GM23338 (cell line): ENCODE results near the gene AEBP2. TPM values are rescaled to one million over a fixed set of nuclear protein-coding genes. Genes with fewer than 3 reads are reported as not detected.

Experiments
- ATAC-seq: fragments of 200-7000 bp; cut with Tn5 transposase; 3 replicates; pipeline ENCODE4 v1.9.1; 2020
- DNase-seq: peaks from one replicate; pipeline ENCODE4 v3.0.0-alpha.2; 2015; ENCODE audit warnings: low spot score
- H2AFZ ChIP-seq: fragments of 200-600 bp; sonication (generic); 2 replicates; pipeline ENCODE4 v1.8.0; 2016; ENCODE audit warnings: antibody characterized with exemption, mild to moderate bottlenecking, moderate library complexity
- H3F3A ChIP-seq: fragments of 200-600 bp; sonication (generic); replicated peaks from 2 replicates; pipeline ENCODE4 v1.8.0; 2017; ENCODE audit warnings: antibody characterized with exemption, mixed run types, low read depth
- H3K27ac ChIP-seq: fragments of 200-600 bp; sonication (generic); 2 replicates; pipeline ENCODE4 v1.6.1; 2016; ENCODE audit warnings: low read depth
- H3K27me3 ChIP-seq: fragments of 200-600 bp; sonication (generic); 2 replicates; pipeline ENCODE4 v1.8.0; 2016; ENCODE audit warnings: mild to moderate bottlenecking, mixed run types, moderate library complexity; ENCODE audit not compliant: insufficient read depth
- H3K36me3 ChIP-seq: fragments of 200-600 bp; sonication (generic); 2 replicates; pipeline ENCODE4 v1.8.0; 2016; ENCODE audit warnings: mild to moderate bottlenecking; ENCODE audit not compliant: insufficient read depth
- H3K4me1 ChIP-seq: fragments of 200-600 bp; sonication (generic); 2 replicates; pipeline ENCODE4 v1.8.0; 2016; ENCODE audit warnings: mild to moderate bottlenecking, moderate library complexity; ENCODE audit not compliant: insufficient read depth
- H3K4me2 ChIP-seq: fragments of 200-600 bp; sonication (generic); 2 replicates; pipeline ENCODE4 v1.7.1; 2017; ENCODE audit warnings: mixed run types
- H3K4me3 ChIP-seq: fragments of 200-600 bp; sonication (generic); 2 replicates; pipeline ENCODE4 v1.6.1; 2016; ENCODE audit warnings: mixed run types
- H3K79me2 ChIP-seq: fragments of 200-600 bp; sonication (generic); replicated peaks from 2 replicates; pipeline ENCODE4 v1.8.0; 2017; ENCODE audit warnings: mild to moderate bottlenecking; ENCODE audit not compliant: insufficient read depth
- H3K9me2 ChIP-seq: fragments of 200-600 bp; sonication (generic); 2 replicates; pipeline ENCODE4 v1.8.0; 2017; ENCODE audit not compliant: insufficient read depth
- H4K20me1 ChIP-seq: fragments of 200-600 bp; sonication (generic); replicated peaks from 2 replicates; pipeline ENCODE4 v1.8.0; 2017; ENCODE audit warnings: mild to moderate bottlenecking; ENCODE audit not compliant: insufficient read depth
- H3K27ac Mint-ChIP-seq: 2 replicates; pipeline ENCODE4 v1.8.0; 2020; ENCODE audit warnings: inconsistent platforms, mild to moderate bottlenecking, moderate library complexity, mixed read lengths
- H3K27me3 Mint-ChIP-seq: 3 replicates; pipeline ENCODE4 v1.8.0; 2022; ENCODE audit warnings: low read depth, mild to moderate bottlenecking, moderate library complexity, mixed read lengths, inconsistent platforms; ENCODE audit not compliant: insufficient read depth, poor library complexity
- H3K36me3 Mint-ChIP-seq: 3 replicates; pipeline ENCODE4 v1.8.0; 2021; ENCODE audit warnings: low read depth, mild to moderate bottlenecking, inconsistent platforms, moderate library complexity, mixed read lengths
- H3K4me1 Mint-ChIP-seq: 3 replicates; pipeline ENCODE4 v1.8.0; 2020; ENCODE audit warnings: mild to moderate bottlenecking, inconsistent platforms, mixed read lengths
- H3K4me3 Mint-ChIP-seq: 3 replicates; pipeline ENCODE4 v1.8.0; 2021; ENCODE audit warnings: moderate library complexity, mild to moderate bottlenecking, inconsistent platforms, mixed read lengths
- H3K9me3 Mint-ChIP-seq: 3 replicates; pipeline ENCODE4 v1.8.0; 2020; ENCODE audit warnings: moderate library complexity, mild to moderate bottlenecking, inconsistent platforms, mixed read lengths
- CREB1 ChIP-seq: fragments of 250-450 bp; sonication (Bioruptor Pico); IDR thresholded peaks from 2 replicates; pipeline ENCODE4 v1.5.0; 2020; ENCODE audit warnings: low read depth, mild to moderate bottlenecking, moderate library complexity
- ETS1 ChIP-seq: IDR thresholded peaks from 2 replicates; pipeline ENCODE4 v1.6.1; 2016; ENCODE audit warnings: antibody characterized with exemption
- EZH2 ChIP-seq: fragments of 200-600 bp; sonication (generic); IDR thresholded peaks from one replicate; pipeline ENCODE4 v1.8.0; 2017; ENCODE audit warnings: antibody characterized with exemption, mild to moderate bottlenecking, low read depth; ENCODE audit not compliant: unreplicated experiment
- JUNB ChIP-seq: IDR thresholded peaks from one replicate; pipeline ENCODE4 v1.6.1; 2016; ENCODE audit warnings: antibody characterized with exemption; ENCODE audit not compliant: unreplicated experiment
- NANOG ChIP-seq: IDR thresholded peaks from 2 replicates; pipeline ENCODE4 v1.6.1; 2016; ENCODE audit warnings: antibody characterized with exemption, borderline replicate concordance
- POLR2AphosphoS5 ChIP-seq: IDR thresholded peaks from 2 replicates; pipeline ENCODE4 v1.6.1; 2016; ENCODE audit warnings: antibody characterized with exemption, low read depth
- REST ChIP-seq: IDR thresholded peaks from one replicate; pipeline ENCODE4 v1.6.1; 2018; ENCODE audit warnings: antibody characterized with exemption; ENCODE audit not compliant: unreplicated experiment
- STAT1 ChIP-seq: IDR thresholded peaks from one replicate; pipeline ENCODE4 v1.6.1; 2016; ENCODE audit warnings: antibody characterized with exemption; ENCODE audit not compliant: unreplicated experiment
- ZNF114 ChIP-seq: fragments of 250-450 bp; sonication (Bioruptor Pico); IDR thresholded peaks from 2 replicates; pipeline ENCODE4 v1.5.0; 2020; ENCODE audit warnings: mild to moderate bottlenecking, moderate library complexity
- ZNF331 ChIP-seq: fragments of 250-450 bp; sonication (Bioruptor Pico); IDR thresholded peaks from 2 replicates; pipeline ENCODE4 v1.5.0; 2020; ENCODE audit warnings: low read depth, mild to moderate bottlenecking, moderate library complexity
- polyA plus RNA-seq: library from polyadenylated mRNA; unstranded; fragments of >200 nt; fragmentation: Nextera tagmentation; extraction: Ambion mirVana; gene quantifications from 2 replicates; pipeline ENCODE4 v1.2.1, GENCODE V29; 2016
- total RNA-seq: library from RNA; depleted of rRNA; stranded (reverse); fragments of >200 nt; shearing (Covaris generic); gene quantifications from 2 replicates; pipeline ENCODE4 v1.2.3, GENCODE V29; 2014

AEBP2 gene
- total and polyA plus RNA-seq, 2 experiments from 2014 or later = 39.3 to 48.1 TPM

- Mint-ChIP-seq H3K9me3 (no peaks in the 10 kb centered on the region), H3K4me3 (no peak overlapping the region), H3K27ac (peak overlapping the region; percentile 91), H3K36me3 (peaks cover 3% of the 10 kb centered on the region; the same call in 2 of the 3 replicates), H3K27me3 (peaks cover 9% of the 10 kb centered on the region), H3K4me1 (peaks cover 26% of the 10 kb centered on the region)
- Histone ChIP-seq H3F3A (0 out of 2 replicates have a peak, but pooled peaks cover 4% of the 10 kb centered on the region), H3K9me2 (no peaks in the 10 kb centered on the region), H3K79me2 (no peaks in the 10 kb centered on the region), H2AFZ (no peak overlapping the region), H3K27me3 (no peaks in the 10 kb centered on the region), H3K36me3 (no peaks in the 10 kb centered on the region), H3K4me2 (no peak overlapping the region), H4K20me1 (no peaks in the 10 kb centered on the region), H3K27ac (no peak overlapping the region), H3K4me1 (peaks cover 3% of the 10 kb centered on the region; the same call in 1 of the 2 replicates), H3K4me3 (no peak overlapping the region)
- no peak for ATAC-seq
- DNase-seq = no peak
- TF ChIP-seq JUNB = no peak
Measured at GRCh38 chr12:19525274-19525673, 86.0 kb downstream of the AEBP2 start.

- Histone ChIP-seq H3K4me3 (no peak overlapping the region), H4K20me1 (no peaks in the 10 kb centered on the region), H3K4me2 (no peak overlapping the region), H3K27me3 (no peaks in the 10 kb centered on the region), H3K36me3 (no peaks in the 10 kb centered on the region), H3K79me2 (no peaks in the 10 kb centered on the region), H3K27ac (0 out of 2 replicates have a peak overlapping the region, but pooled peaks have one; percentile 42), H3K9me2 (no peaks in the 10 kb centered on the region), H2AFZ (no peak overlapping the region), H3K4me1 (peaks cover 3% of the 10 kb centered on the region; the same call in 1 of the 2 replicates), H3F3A (no peaks in the 10 kb centered on the region)
- no peak for DNase-seq
- TF ChIP-seq REST = no peak
- TF ChIP-seq POLR2AphosphoS5 = no peak
- TF ChIP-seq STAT1 = no peak
- no peak for TF ChIP-seq ZNF331 (CRISPR knock-in tag)
- TF ChIP-seq CREB1 (CRISPR knock-in tag) = no peak
- no peak for TF ChIP-seq ZNF114
- no peak for TF ChIP-seq JUNB
- TF ChIP-seq ETS1 = no peak
- no peak for TF ChIP-seq EZH2
- TF ChIP-seq NANOG = no peak
- Mint-ChIP-seq H3K27ac (no peak overlapping the region), H3K27me3 (peaks cover 10% of the 10 kb centered on the region), H3K4me1 (peaks cover 24% of the 10 kb centered on the region), H3K4me3 (no peak overlapping the region), H3K9me3 (no peaks in the 10 kb centered on the region), H3K36me3 (no peaks in the 10 kb centered on the region)
- no peak for ATAC-seq
Measured at GRCh38 chr12:19527866-19528265, 88.6 kb downstream of the AEBP2 start.
